ENCODE data around the gene GTSF1L.

The GTSF1L gene

DNA sequence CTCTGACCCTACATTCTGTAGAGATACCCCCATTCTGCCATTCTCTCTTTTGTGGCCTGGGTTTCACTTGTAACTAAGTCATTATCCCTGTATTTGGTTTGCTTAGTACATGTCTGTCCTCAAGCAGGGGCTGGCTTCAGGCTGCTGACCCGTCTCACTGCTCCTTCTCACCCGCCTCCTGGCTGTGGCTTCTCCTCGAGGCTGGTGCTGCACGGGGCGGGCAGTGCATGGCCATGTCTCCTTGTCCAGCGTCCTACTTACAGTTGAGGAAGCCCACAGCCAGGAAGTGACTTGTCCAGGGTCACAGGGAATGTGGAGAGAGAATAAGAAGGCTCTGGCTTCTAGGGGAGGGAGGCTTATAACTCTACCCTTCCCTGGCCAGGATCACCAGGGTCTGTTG, 11.3 kb downstream of the GTSF1L start:
- DNase-seq: no peak

DNA sequence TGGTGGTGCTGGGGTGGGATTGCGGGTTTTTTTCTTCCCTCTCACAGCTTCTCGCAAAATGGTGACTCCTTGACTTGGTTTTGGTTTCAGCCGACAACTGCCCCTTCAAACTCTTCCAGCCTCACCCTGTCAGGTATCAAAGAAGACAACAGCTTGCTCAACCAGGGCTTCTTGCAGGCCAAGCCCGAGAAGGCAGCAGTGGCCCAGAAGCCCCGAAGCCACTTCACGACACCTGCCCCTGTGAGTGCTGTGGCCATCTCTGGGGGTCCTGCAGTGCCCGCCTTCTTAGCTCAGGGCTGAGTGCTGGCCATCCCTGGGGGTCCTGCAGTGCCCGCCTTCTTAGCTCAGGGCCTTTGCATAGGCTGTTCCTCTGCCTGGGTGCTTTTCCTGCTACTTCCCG, 11.8 kb downstream of the GTSF1L start:
- DNase-seq: no peak

DNA sequence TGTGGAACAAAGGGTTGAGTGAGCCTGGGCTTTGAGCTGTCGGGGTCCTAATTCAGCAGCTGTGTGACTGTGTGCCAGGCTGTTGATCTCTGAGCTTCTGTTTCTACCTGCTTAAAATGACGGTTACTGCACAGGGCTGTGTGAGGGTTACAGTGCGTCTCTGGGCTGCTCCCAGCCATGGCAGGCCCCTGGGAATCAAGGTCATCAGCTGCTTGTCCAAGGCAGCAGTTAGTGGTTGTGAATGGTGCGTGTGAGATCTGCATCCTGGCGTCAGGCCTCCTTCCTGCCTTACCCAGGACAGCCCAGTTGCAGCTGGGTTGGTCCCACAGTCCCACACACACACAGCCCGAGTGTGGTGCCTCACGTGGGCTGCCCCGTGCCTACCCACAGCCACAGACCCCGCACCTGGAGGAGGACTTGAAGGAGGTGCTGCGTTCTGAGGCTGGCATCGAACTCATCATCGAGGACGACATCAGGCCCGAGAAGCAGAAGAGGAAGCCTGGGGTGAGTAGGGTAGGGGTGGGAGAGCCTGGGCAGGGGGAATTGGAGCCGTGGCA, 15.6 kb downstream of the GTSF1L start:
- DNase-seq: no peak

DNA sequence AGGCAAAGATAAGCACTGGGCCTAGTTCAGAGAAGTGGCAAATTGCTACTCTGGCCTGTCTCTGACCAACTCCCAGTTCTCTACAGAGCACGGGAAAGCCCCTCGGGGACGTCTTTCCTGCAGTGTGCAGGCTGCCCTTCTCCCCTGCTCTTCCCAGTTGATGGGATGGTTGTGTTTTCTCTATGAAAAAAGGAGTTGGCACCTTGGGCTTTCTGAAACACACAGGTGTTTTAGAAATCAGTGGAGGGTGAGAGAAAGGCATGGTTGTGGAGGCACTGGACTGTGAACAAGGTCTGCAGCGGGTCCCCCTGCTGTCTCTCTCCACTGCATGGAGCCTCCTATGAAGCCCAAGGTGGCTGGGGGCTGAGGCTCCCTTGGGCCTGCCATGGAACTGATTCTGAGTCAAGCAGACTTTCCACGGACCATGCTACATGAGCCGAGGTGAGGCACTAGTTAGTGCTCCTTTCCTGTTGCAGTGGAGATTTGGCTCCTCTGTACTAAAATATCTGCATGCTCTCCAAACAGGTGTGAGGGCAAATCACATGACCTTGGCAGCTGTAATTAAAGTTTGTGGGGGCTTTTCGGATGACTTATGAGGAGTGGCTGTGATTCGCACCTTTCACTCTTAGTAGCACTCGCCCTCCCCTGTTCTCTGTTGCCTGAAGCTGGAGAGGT, 16.3 kb downstream of the GTSF1L start:
- no peak for DNase-seq

DNA sequence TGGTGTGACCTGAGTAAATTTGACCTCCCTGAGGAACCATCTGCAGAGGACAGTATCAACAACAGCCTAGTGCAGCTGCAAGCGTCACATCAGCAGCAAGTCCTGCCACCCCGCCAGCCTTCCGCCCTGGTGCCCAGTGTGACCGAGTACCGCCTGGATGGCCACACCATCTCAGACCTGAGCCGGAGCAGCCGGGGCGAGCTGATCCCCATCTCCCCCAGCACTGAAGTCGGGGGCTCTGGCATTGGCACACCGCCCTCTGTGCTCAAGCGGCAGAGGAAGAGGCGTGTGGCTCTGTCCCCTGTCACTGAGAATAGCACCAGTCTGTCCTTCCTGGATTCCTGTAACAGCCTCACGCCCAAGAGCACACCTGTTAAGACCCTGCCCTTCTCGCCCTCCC, 24.3 kb downstream of the GTSF1L start:
- DNase-seq: no peak

DNA sequence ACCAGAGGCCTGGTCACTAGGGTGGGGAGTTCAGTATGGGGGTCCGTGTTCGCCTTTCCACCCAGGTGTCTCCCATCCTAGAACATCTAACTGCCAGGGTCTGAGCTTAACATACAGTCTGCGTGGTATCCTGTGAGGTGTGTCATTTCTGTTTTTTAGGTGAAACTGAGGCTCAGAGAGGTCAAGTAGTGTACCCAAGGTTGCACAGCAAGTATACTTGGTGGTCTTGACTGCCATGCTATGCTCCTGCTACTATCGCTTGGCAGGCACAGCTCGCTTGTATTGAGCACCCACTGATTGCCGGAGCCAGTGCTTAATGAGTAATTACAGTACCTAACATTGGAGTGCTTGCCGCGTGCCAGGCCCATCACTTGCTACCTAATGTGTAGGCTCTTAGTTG, 26.2 kb downstream of the GTSF1L start:
- no peak for DNase-seq

DNA sequence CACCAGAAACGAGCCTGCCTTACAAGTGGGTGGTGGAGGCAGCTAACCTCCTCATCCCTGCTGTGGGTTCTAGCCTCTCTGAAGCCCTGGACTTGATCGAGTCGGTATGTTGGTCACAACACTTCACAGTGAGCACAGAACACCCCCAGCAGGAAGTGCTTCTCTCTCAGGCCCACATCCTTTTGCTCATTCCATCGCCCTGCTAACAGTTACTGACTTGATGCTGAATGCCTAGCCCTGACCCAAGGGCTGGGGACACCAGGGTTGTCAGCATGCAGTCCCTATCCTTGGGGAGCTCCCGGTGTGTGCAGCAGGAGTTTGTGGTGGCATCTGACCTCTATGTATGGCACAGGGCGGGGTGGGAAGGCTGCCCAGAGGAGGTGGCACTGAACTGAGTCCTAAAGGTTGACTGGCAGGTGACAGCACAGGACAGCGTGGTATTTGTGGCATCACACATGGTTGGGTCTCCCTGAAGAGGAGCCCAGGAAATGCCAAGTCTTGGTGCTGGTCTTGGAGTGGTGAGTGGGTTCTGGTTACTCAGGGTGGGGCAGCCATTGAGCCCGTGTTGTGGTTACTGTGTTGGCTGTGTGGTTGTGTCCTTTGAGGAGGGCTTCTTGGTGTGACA, 26.7 kb downstream of the GTSF1L start:
- DNase-seq: no peak

DNA sequence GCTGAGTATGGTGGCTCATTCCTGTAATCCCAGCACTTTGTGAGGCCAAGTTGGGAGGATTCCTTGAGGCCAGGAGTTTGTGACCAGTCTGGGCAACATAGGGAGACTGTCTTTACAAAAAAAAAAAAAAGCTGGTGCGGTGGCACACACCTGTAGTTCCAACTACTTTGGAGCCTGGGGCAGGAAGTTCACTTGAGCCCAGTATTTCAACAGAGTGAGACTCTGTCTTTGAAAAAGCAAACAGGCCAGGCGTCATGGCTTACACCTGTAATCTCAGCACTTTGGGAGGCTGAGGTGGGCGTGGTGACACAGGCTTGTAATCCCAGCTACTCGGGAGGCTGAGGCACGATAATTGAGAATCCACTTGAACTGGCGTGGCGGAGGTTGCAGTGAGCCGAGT, 31.2 kb downstream of the GTSF1L start:
- no peak for DNase-seq

DNA sequence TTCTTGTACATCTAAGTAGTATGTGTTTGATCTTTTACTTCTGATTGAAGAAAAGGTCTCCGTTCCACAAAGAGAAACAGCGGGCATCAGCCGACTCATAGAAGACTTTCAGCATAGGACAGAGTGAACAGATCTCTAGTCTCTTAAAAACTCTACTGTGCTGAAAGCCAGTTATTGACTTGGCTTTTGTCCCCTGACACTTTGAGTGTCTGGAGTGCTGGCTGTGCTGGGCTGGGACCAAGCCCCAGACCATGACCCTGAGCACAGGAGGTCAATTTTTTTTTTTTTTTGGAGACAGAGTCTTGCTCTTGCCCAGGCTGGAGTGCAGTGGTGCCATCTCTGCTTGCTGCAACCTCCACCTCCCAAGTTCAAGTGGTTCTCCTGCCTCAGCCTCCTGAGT, 32.0 kb downstream of the GTSF1L start:
- no peak for DNase-seq

DNA sequence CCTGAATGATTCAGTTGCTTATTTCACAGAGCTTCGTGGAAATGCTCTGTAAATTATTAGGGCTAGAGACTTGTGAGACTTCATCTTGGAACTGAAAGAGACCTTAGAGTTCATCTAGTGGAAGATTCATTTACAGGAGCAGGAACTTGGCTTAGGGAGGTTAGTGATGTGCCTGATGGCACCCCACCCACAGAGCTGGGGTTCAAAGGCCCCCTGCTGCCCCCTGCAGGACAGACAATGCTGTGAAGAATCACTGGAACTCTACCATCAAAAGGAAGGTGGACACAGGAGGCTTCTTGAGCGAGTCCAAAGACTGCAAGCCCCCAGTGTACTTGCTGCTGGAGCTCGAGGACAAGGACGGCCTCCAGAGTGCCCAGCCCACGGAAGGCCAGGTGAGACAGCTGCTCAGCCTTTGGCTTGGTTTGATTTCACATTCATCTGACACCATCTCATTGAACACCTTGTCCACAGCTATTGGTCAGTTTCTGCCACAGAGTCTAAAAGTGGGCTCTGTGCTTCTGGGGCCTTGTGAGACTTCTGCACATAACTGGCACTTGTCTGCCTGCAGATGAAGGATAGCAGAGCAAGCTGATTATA, 34.8 kb downstream of the GTSF1L start:
- DNase-seq: peak; percentile 14

DNA sequence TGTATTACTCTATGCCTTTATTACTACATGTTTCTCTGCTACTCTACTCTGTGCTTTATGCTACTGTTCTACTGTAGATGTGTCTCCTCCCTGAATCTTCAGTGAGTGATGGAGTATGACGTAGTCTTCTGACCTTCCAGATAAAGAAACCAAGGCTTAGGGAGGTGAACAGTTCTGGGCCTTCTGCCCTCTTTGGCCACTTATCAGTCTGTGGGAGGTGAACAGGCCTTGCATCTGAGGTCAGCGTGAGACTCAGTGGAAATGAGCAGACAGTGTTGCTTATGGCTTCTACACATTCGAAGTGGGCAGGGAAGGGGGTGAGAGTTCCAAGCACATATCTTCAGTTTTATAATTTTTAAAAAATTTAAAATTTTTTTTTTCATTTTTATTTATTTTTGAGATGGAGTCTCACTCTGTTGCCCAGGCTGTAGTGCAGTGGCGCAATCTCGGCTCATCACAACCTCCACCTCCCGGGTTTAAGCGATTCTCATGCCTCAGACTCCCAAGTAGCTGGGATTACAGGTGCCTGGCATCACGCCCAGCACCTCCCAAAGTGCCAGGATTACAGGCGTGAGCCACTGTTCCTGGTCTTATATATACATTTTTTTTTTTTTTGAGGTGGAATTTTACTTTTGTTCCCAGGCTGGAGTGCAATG, 35.7 kb downstream of the GTSF1L start:
- no peak for DNase-seq

DNA sequence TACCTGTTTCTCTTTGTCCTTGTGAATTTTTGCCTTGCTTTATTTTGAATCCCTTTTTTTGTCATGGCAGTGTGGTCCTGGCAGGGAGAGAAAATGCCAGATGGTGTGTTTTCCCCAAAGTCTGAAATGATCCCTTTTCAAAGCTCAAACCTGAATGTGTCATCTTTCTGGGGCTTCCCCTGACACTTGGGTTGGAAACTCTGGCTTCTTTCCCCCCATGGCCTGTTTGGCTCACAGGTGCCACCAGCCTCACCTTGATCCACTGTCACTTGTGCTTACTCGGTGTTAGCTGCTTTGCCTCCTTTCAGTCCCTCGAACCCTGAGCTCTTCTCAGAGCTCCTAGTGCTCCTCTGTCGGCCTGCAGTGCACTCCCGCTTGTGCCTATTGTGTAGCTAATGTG, 37.6 kb downstream of the GTSF1L start:
- DNase-seq: no peak

DNA sequence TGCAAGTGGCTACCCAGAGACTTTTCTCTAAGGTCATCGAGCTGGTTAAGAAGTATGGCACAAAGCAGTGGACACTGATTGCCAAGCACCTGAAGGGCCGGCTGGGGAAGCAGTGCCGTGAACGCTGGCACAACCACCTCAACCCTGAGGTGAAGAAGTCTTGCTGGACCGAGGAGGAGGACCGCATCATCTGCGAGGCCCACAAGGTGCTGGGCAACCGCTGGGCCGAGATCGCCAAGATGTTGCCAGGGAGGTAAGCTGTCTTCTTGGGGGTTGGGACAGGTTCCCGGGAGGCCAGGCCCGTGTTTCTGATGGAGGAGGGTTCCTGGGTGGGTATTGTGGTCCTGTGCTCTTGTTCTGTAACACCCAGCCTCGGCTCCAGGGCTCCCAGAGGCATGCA, 40.0 kb downstream of the GTSF1L start:
- no peak for DNase-seq

DNA sequence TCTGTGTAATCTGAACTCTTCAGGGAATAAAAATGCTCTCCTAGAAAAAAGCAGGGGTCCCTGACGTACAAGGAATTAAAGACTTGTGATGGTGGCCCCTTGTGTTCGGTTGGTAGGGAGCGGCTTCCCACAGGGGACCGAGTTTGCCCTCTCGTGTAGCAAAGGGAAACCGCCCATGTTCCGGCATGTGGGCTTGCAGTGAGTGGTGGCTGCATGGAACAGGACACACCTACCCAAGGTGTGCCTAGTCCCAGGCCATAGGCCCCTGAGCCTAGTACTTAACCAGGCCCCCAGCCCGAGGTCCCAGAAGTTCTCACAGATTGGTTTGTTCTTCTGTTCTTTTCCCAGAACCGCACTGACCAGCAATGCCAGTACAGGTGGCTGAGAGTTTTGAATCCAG, 44.4 kb downstream of the GTSF1L start:
- no peak for DNase-seq

DNA sequence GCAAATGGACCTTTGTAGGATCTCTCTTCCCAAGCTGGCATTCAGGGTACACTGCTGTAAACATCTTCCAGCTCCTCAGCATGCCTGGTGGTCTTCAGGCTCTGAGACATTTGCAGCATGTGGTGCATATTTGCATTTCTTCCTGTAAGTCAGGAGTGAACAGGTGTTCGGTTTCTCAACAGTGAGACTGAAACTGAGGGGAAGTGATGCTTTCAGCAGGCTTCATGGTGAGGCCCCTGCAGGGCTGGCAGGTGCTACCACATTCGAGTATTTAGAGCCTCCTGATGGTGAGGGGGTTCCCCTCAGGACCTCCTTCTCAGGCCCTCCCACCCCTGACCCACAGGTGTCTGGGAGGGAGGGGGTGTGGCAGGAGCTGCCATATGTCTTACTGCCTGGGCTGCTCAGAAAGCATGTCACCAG, 44.8 kb downstream of the GTSF1L start:
- DNase-seq: no peak

DNA sequence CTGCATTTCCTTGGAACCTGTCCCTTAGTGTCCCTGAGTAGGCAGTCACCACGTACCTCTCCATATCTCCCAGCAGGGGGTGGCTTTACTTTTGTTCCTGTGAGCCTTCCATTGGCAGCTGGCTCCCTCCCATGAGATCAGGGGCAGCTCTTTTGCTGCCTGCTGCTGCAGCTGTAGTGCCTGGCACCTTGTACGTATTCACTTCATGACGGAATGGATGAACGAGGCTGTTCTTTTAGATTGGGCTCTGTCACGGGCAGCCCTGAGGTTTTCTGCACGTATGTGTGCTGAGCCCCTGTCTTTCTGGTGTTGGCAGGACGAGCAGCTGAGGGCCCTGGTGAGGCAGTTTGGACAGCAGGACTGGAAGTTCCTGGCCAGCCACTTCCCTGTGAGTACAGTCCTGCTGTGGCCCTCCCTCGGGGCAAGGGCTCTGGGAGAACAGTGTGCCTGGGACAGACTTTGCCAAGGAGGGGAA, 45.3 kb downstream of the GTSF1L start:
- DNase-seq: no peak

DNA sequence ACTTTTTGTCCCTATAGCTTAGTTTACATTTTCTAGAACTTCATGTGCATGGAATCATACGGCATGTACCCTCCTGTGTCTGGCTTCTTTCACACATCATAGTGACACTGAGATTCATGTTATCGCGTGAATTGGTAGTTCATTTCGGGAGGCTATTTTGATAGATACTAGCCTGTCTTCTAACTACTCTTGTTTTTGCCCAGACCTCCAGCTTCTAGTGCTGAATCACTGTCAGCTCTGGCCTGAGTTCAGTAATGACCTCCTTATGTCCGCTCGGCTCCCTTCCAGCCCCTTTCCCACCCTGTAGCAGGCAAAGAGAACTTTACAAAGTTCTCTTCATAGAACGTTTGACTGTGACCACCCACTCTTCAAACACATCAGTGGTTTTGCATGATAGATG, 45.8 kb downstream of the GTSF1L start:
- DNase-seq: no peak

DNA sequence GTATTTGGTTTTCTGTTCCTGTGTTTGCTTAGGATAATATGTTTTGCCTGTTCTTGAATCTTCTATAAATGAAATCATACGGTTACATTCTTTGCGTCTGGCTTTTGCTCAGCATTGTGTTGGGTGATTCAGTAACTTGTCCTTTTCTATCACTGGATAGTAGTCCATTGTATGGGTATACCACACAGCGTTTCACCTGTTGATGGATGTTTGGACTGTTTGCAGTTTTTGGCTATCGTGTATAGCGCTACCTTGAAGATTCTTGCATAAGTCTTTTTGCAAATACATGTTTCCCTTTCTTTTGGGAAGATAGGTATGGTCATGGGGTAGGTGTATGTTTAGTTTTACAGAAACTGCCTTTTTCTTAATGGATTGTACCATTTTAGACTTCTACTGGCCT, 50.4 kb downstream of the GTSF1L start:
- no peak for DNase-seq

Data from effector CD8-positive, alpha-beta T cell (primary cell).